HG03571 (cell line): Measurements from ENCODE around the gene COQ10B.

ENCODE experiments used
- ATAC-seq: cut with Tn5 transposase; IDR thresholded peaks from one replicate; pipeline ENCODE4 v1.9.1; 2021; ENCODE audit not compliant: unreplicated experiment

COQ10B gene

DNA sequence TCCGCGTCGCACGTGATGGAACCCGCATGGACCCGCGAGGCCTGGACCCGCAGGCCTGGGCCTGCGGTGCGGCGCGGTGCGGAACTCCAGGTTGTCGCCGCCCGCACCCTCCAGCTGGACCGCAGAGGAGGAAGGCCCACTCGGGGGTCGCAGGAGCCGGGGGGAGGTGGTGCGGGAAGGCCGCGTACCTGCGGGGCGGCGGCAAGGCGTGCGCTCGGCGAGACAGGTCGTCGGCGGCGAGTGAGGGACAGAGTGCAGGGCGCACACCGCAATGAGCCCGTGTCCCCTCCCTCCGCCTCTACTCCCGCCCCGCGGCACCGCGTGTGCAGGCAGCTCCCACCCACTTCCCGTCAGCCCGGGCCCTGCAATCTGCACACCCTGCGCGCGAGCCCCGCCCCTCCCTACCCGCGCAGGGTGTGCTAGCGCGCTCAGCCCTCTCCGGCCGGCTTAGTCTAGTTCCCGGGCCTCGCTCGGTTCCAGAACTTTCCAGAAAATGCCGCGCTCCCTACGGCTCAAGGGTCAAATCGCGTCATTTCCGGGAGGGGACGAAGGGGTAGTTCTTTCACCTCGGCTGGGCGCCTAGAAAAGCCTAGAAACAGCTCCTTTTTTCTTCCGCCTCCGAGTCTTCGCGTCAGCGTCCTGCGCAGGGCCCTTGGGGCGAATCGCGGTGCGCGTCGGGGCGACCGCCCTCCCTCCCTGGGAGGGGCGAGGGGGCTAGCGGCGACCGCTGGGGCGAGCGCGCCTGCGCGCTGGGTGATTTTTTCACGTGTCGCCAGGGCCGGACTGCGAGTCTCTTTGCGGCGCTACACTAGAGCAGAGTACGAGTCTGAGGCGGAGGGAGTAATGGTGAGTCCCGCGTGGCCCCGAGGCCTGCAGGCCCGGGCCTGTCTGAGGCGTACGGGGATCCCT, 46.5 kb downstream of the COQ10B start, which contains the start of the genes HSPD1 and HSPE1:
TSS of gene HSPD1 (minus strand) at position 247 of the 909 bp plus-strand sequence. CDS start 992 bp downstream, outside the sequence.
TSS of gene HSPE1 (plus strand) at position 786 of the 909 bp plus-strand sequence. CDS start at position 844, 58 bp downstream.
- ATAC-seq = peak; percentile 78

DNA sequence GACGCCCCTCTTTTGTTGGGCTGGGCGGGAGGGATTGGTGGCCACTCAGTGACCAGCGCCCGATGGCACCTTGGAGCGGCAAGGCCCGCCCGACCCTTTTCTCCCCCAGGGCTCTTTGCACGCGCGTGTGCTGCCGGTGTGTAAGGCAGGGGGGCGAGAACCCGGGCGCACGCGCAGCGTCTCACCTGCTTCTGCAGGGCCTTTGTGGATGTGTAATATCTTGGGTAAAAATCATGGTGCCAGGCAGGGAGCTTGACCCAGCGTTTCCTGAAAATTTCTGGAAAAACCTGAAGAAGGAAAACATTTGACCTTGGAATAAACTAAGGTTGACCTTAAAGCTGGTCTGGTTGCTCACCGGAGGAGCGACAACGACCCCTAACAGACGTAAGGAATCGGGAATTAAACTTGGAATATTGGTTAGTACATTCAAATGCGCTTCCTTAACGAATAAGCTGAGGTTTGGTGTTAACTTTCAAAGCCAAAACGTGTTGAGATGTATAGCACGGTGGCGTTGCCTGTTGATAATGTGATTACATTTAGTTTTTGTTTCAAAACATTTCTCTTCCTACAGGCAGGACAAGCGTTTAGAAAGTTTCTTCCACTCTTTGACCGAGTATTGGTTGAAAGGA, 47.3 kb downstream of the COQ10B start:
- peak; percentile 1 for ATAC-seq

DNA sequence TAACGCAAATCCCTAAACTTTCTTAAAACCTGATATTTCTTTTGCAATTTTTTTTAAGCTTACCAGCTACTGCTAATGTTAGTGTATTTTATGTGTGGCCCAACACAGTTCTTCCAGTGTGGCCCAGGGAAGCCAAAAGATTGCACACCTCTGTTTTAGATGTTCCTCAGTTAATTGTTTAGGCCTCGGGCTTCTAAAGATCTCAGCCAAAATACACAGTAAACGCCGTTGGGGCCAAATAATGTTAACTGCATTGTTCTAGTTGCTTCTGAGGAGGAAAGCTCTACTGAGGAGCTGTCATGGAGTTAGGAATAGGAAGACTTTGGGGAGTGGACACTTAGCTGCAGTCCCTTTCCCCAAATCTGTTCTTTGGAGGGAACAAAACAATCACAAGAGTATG, 48.8 kb downstream of the COQ10B start:
- ATAC-seq = no peak

DNA sequence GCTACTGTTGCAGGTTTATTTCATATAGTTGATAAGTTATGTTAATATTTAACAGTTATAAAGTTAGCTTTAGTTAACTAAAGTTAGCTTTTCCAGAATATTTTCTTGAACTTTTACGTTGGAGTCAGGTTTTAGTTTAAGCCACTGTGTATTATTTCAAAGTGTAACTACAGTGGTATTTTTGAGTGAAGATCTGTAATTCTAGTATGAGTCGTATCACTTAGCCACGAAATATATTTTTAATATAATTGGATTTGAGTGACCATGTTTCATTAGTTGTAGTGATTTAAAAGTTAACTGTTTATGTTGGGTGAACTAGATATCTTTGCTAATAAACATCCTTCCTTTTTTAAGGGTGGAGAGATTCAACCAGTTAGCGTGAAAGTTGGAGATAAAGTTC, 49.3 kb downstream of the COQ10B start:
- ATAC-seq = no peak

DNA sequence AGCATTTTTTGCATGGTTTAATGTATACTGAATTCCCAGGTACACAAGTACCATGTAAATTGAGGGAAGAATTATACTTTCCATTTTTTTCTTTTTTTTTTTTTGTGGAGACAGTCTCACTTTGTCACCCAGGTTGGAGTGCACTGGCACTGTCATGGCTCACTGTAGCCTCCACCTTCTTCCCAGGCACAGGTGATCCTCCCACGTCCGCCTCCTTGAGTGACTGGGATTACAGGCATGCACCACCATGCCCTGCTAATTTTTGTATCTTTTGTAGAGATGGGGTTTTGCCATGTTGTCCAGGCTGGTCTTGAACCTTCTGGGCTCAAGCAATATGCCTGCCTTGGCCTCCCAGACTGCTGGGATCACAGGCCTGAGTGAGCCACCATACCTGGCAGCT, 50.6 kb downstream of the COQ10B start:
- ATAC-seq = no peak

DNA sequence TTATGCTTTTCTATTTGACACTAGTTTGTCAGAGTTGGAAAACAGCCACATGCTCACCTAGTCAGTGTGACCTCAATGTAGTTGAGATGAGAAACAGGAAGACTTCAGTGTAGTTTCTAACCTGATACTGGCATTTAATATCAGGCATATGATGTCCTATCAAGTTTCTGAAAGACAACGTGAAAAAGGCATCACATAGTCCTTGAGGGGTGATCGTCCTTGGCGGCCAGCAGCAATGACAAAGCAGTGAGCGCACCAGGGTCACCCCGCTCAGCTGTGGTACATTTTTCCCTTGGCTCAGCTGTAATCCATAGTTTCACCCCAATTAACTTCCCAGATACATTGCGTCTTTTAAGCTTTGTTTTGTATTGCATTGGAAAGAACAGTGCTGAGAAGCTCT, 51.2 kb downstream of the COQ10B start:
- no peak for ATAC-seq

DNA sequence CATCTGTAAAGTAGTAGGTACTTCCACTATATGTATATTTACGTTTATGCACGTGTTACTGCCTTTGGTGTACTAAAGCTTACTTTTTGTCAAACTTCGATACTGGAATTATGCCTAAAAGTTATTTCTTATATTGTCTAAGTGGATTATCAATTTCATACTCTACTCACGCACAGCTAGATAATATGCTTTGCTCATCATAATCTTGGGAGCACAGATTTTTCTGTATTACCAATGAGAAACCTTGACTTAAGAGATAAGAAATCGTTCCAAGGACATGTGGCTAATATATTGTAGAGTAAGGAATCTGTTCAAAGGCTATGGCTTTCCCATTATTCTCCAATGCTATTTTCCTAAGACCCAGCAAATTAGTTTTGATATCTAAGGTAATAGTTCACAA, 53.3 kb downstream of the COQ10B start:
- ATAC-seq = no peak

DNA sequence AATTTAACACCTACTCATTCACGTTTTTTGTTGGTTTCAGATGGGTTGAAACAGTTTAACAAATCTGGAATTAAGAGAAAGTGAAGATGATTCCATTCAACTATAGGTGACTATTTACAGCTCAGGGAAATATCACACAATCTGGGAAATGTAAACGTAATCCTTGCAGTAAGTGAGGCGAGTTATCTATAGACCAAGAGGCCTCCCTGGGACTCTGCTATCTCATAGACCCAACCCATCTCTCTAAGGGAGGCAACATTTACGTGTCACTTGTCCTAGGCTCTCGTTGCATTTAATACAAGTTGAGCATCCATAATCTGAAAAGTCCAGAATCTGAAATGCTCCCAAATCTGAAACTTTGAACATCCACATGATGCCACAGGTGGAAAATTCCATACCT, 60.6 kb downstream of the COQ10B start:
- ATAC-seq = no peak

DNA sequence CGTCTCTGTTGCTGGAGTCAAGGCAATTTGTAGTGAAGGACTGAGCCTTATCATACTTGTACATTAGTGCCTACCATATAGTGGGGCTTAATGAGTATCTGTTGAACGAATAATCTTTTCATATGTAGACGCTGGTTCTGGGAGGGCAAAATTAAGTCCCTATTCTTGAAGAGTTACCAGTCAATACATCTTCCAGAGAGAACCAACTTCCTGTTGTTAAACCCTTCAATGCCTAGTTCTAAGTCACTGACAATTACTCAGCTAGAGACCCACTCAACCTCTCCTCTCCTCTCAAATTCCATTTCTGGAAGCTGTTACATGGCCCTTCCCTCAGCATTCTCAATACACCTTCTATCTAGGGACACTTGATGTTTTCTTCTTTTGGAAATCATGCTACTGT, 61.4 kb downstream of the COQ10B start:
- no peak for ATAC-seq

DNA sequence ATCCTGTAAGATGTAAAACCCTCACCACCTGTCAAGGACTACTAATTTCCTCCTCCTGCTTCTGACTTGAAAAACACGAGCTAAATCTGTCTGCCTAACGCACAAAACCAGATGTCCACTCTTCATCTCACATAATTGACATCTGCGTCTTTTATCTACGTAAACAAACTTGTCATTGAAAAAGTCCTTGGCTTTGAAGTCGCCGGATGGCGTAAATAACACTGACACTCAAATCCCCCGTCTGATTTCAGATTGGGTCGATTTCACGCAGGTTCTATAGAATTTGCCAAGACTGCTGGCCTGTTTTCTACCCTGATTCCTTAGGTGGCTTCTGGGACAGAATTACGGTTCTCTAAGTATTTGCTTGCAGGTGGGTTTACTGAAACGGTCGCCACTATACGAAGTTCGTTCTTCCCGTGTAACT, 62.0 kb downstream of the COQ10B start:
- ATAC-seq = peak; percentile 9

DNA sequence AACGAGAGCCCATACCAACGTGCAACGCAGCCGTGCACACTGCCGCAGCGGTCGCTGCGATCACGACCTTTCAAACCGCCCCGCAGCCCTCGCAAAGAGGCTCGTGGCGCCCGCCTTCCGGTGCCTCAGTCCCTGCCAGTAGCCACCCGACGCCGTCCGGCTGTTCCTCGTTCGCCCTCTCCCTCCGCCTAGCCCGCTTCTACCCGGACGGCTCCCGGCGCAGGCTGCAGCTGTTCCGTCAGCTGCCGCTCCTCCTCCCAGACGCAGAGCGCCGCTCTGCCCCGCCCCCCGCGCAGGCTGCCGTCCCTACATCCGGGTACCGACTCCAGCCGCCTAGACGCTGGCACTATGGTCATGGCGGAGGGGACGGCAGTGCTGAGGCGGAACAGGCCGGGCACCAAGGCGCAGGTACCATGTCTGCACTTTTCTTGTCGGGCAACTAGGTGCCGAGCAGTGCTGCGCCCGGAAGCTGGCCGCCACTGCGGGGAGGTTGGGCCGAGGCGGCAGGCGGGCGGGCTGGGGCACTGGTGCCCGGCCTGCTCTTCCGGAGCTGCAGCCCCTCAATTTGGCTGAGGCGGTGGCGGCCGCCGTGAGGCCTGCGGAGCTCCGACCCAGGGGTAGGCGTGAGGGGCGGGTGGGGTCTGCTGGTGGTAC, 62.5 kb downstream of the COQ10B start, which contains the start of gene MOB4:
TSS of gene MOB4 (plus strand) at position 328 of the 654 bp plus-strand sequence. CDS start at position 349, 21 bp downstream.
- ATAC-seq = peak; percentile 94

DNA sequence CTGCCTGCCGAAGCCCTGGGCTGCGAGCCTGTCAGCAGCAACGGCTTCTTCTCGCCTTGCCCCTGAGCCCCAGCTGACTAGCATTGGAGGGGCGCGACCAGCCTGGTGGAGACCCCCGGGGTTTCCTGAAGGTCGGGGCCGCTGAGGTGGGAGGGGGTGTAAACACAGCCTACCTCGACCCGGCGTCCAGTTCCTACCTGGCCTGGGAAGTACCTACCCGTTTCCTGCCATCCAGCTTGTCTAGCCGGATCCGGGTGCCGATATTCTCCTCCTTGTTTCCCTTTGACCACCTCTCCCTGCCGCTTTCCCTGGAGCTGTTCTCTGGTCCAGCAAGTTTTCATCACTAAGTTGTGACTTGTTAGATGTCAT, 63.0 kb downstream of the COQ10B start:
- ATAC-seq = peak; percentile 9

DNA sequence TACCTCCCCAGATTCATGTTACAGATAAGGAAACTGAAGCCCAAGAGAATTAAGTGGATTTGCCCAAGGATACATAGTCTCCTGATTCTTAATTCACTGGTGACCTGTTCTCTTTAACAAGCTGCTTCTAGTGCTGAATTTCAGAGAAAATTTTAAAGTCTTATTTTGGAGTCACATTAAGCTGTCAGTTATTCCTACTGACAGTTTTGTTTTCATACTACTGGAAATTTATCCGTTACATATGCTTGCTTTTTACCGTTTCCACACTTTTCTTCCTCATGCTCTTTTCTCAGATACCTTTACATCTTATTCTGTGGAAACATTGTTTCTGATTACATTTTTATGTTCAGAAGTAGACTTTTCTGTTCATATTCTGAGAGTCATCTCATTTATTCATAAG, 63.8 kb downstream of the COQ10B start:
- ATAC-seq = no peak
